HepG2 (cell line): ENCODE data around the gene GCHFR. TPM values are rescaled to one million over a fixed set of nuclear protein-coding genes. Genes with fewer than 3 reads are reported as not detected.

Source experiments
- CC2D1A ChIP-seq: sonication (generic); formaldehyde crosslinking; IDR thresholded peaks from 2 replicates; pipeline ENCODE4 v1.8.1; 2023; ENCODE audit warnings: mild to moderate bottlenecking, missing genetic modification reagents
- EZH2 ChIP-seq: conservative IDR thresholded peaks from 2 replicates; pipeline ENCODE4 v1.6.1; 2012; ENCODE audit warnings: mild to moderate bottlenecking, low read depth, low read length, moderate library complexity
- HOXA7 ChIP-seq: sonication (generic); formaldehyde crosslinking; IDR thresholded peaks from 2 replicates; pipeline ENCODE4 v1.8.1; 2022; ENCODE audit warnings: mild to moderate bottlenecking, missing genetic modification reagents, moderate library complexity
- HOXA9 ChIP-seq: sonication (generic); formaldehyde crosslinking; IDR thresholded peaks from 2 replicates; pipeline ENCODE4 v1.8.1; 2022; ENCODE audit warnings: missing genetic modification reagents, mild to moderate bottlenecking, moderate library complexity, borderline replicate concordance
- MEIS2 ChIP-seq: sonication (generic); formaldehyde crosslinking; IDR thresholded peaks from 2 replicates; pipeline ENCODE4 v1.9.0; 2021; ENCODE audit warnings: mild to moderate bottlenecking, missing genetic modification reagents
- MNT ChIP-seq: fragments of 450-650 bp; IDR thresholded peaks from 2 replicates; pipeline ENCODE4 v1.6.1; 2016
- MTERF4 ChIP-seq: sonication (generic); formaldehyde crosslinking; IDR thresholded peaks from 2 replicates; pipeline ENCODE4 v1.8.0; 2023; ENCODE audit warnings: mild to moderate bottlenecking, missing genetic modification reagents
- NBN ChIP-seq: fragments of 450-650 bp; conservative IDR thresholded peaks from 2 replicates; pipeline ENCODE4 v1.6.1; 2017
- POGZ ChIP-seq: sonication (generic); formaldehyde crosslinking; IDR thresholded peaks from 2 replicates; pipeline ENCODE4 v1.4.0; 2020; ENCODE audit warnings: mild to moderate bottlenecking, missing genetic modification reagents
- PPARG ChIP-seq: conservative IDR thresholded peaks from 2 replicates; pipeline ENCODE4 v1.6.1; 2016; ENCODE audit warnings: missing biosample characterization, missing genetic modification reagents
- RAD21 ChIP-seq: fragments of 450-650 bp; formaldehyde crosslinking; IDR thresholded peaks from 2 replicates; pipeline ENCODE4 v1.5.0; 2020; ENCODE audit warnings: mild to moderate bottlenecking
- SP4 ChIP-seq: sonication (generic); formaldehyde crosslinking; IDR thresholded peaks from 2 replicates; pipeline ENCODE4 v1.8.1; 2023; ENCODE audit warnings: mild to moderate bottlenecking, missing genetic modification reagents
- THAP11 ChIP-seq: IDR thresholded peaks from 2 replicates; pipeline ENCODE4 v1.6.1; 2016; ENCODE audit warnings: missing biosample characterization, missing genetic modification reagents
- ZNF331 ChIP-seq: sonication (generic); formaldehyde crosslinking; IDR thresholded peaks from 2 replicates; pipeline ENCODE4 v1.4.0; 2020; ENCODE audit warnings: missing genetic modification reagents
- ZNF333 ChIP-seq: sonication (generic); formaldehyde crosslinking; IDR thresholded peaks from 2 replicates; pipeline ENCODE4 v1.4.0; 2020; ENCODE audit warnings: mild to moderate bottlenecking, missing genetic modification reagents, borderline replicate concordance
- ZNF414 ChIP-seq: sonication (generic); formaldehyde crosslinking; IDR thresholded peaks from 2 replicates; pipeline ENCODE4 v1.5.0; 2020; ENCODE audit warnings: missing genetic modification reagents
- ZNF768 ChIP-seq: sonication (generic); formaldehyde crosslinking; IDR thresholded peaks from 2 replicates; pipeline ENCODE4 v1.4.0; 2020; ENCODE audit warnings: missing genetic modification reagents
- ZNF772 ChIP-seq: sonication (generic); formaldehyde crosslinking; IDR thresholded peaks from 2 replicates; pipeline ENCODE4 v1.5.0; 2020; ENCODE audit warnings: mild to moderate bottlenecking, missing genetic modification reagents
- ZNF781 ChIP-seq: sonication (generic); formaldehyde crosslinking; IDR thresholded peaks from 2 replicates; pipeline ENCODE4 v1.5.1; 2020; ENCODE audit warnings: borderline replicate concordance, mild to moderate bottlenecking, missing genetic modification reagents; ENCODE audit errors: not compliant biosample characterization
- polyA plus RNA-seq, 8 experiments: library from polyadenylated mRNA; depleted of rRNA in 3 of 8; stranded (reverse) in 7 of 8; unstranded in 1 of 8; fragments of >200 nt; fragmentation: Illumina TruSeq in 4 of 8; extraction: Trizol in 4 of 8; gene quantifications; 2 replicates each; pipeline versions ENCODE4 v1.2.1 to v1.2.3, GENCODE V29; 2011 to 2016; ENCODE audit warnings: low read depth in 4 of 8, missing spikeins in 1 of 8, mixed read lengths in 1 of 8; ENCODE audit not compliant: insufficient read depth in 1 of 8
- total RNA-seq, 5 experiments: library from RNA; depleted of rRNA; stranded (reverse); fragments of >200 nt; fragmentation: Illumina TruSeq; extraction: Trizol; gene quantifications; 2 replicates each; pipeline ENCODE4 v1.2.3, GENCODE V29; 2016; ENCODE audit warnings: low read depth in 1 of 5
- TF ChIP-seq, protein P1 (sequence below): sonication (generic); formaldehyde crosslinking; IDR thresholded peaks from 2 replicates; pipeline ENCODE4 v1.5.1; 2020; ENCODE audit warnings: missing genetic modification reagents, mild to moderate bottlenecking, borderline replicate concordance
- TF ChIP-seq, protein P2 (sequence below): sonication (generic); formaldehyde crosslinking; IDR thresholded peaks from 2 replicates; pipeline ENCODE4 v1.4.0; 2020; ENCODE audit warnings: missing genetic modification reagents
- TF ChIP-seq, protein P3 (sequence below): sonication (generic); formaldehyde crosslinking; IDR thresholded peaks from 2 replicates; pipeline ENCODE4 v1.4.0; 2020; ENCODE audit warnings: missing genetic modification reagents

GCHFR gene
- total and polyA plus RNA-seq, 2 of the 13 experiments (the other 11 are each of a cell fraction or from before 2014, with no cell fraction given), result 51.5 to 92.4 TPM

- TF ChIP-seq HOXA9 (no peak), MTERF4 (CRISPR knock-in tag) (peak; percentile 77; the same call in 1 of the 2 replicates), ZNF768 (CRISPR knock-in tag) (peak; percentile 40; the same call in 1 of the 2 replicates), PPARG (CRISPR knock-in tag) (0 out of 2 replicates have a peak, but pooled peaks have one; percentile 9), RAD21 (CRISPR knock-in tag) (no peak), MNT (0 out of 2 replicates have a peak, but pooled peaks have one; percentile 2), HOXA7 (no peak), CC2D1A (CRISPR knock-in tag) (no peak), ZNF781 (peak; percentile 25), SP4 (CRISPR knock-in tag) (peak; percentile 74), ZNF331 (CRISPR knock-in tag) (peak; percentile 55), ZNF414 (CRISPR knock-in tag) (peak; percentile 55; the same call in 1 of the 2 replicates), MEIS2 (peak; percentile 62; the same call in 1 of the 2 replicates), ZNF333 (CRISPR knock-in tag) (peak; percentile 24; the same call in 1 of the 2 replicates), EZH2 (no peak), THAP11 (CRISPR knock-in tag) (peak; percentile 99), POGZ (CRISPR knock-in tag) (peak; percentile 38), NBN (no peak), ZNF772 (CRISPR knock-in tag) (no peak; the same call in 1 of the 2 replicates)
- TF ChIP-seq, protein P1, sequence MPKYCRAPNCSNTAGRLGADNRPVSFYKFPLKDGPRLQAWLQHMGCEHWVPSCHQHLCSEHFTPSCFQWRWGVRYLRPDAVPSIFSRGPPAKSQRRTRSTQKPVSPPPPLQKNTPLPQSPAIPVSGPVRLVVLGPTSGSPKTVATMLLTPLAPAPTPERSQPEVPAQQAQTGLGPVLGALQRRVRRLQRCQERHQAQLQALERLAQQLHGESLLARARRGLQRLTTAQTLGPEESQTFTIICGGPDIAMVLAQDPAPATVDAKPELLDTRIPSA (CRISPR knock-in tag), result no peak
- TF ChIP-seq, protein P2, sequence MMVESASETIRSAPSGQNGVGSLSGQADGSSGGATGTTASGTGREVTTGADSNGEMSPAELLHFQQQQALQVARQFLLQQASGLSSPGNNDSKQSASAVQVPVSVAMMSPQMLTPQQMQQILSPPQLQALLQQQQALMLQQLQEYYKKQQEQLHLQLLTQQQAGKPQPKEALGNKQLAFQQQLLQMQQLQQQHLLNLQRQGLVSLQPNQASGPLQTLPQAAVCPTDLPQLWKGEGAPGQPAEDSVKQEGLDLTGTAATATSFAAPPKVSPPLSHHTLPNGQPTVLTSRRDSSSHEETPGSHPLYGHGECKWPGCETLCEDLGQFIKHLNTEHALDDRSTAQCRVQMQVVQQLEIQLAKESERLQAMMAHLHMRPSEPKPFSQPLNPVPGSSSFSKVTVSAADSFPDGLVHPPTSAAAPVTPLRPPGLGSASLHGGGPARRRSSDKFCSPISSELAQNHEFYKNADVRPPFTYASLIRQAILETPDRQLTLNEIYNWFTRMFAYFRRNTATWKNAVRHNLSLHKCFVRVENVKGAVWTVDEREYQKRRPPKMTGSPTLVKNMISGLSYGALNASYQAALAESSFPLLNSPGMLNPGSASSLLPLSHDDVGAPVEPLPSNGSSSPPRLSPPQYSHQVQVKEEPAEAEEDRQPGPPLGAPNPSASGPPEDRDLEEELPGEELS (CRISPR knock-in tag), result peak; percentile 39
- TF ChIP-seq, protein P3, sequence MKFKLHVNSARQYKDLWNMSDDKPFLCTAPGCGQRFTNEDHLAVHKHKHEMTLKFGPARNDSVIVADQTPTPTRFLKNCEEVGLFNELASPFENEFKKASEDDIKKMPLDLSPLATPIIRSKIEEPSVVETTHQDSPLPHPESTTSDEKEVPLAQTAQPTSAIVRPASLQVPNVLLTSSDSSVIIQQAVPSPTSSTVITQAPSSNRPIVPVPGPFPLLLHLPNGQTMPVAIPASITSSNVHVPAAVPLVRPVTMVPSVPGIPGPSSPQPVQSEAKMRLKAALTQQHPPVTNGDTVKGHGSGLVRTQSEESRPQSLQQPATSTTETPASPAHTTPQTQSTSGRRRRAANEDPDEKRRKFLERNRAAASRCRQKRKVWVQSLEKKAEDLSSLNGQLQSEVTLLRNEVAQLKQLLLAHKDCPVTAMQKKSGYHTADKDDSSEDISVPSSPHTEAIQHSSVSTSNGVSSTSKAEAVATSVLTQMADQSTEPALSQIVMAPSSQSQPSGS, result peak; percentile 51; the same call in 1 of the 2 replicates
These were observed 43.4 kb downstream of the GCHFR start, which contains the start of the genes DNAJC17 and ZFYVE19 (continued) for GRCh38 chr15:40807028-40807887.
